HG02970 (cell line): Measurements from ENCODE around the gene FGD5.

ENCODE experiments used
- ATAC-seq: cut with Tn5 transposase; IDR thresholded peaks from one replicate; pipeline ENCODE4 v1.9.1; 2021; ENCODE audit warnings: mild to moderate bottlenecking, moderate library complexity, moderate number of reproducible peaks; ENCODE audit not compliant: unreplicated experiment, low FRiP score

Gene FGD5

DNA sequence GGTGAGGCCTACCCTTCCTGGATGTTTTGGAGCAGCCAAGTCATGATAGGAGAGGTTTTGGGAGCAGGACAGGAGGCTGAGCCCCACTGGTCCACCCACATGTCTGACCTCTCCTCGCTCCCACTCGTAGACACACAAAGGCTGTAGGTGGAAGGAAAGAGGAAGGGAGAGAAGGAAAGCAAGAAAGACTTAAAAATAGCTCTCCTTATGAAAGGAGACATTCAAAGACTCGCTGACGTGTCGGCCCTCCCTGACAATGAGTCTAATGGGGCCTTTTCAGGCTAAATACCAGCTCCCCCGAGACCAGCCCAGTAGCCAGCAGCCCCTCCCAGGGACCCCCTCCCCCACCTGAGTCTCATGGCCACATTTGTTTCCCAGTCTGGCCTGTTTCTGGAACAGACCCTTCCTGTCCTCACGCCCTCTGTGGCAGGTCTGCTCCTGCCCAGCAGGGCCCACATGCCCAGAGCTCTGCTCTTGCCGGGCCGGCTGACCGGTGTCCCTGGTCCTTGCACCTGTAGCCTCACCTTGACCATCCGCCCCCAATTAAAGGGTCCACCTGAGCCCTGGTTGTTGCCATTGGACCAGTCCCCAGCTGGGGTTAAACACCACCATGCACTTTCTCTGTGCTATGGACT is 49.3 kb downstream of the FGD5 start:
- ATAC-seq = no peak

DNA sequence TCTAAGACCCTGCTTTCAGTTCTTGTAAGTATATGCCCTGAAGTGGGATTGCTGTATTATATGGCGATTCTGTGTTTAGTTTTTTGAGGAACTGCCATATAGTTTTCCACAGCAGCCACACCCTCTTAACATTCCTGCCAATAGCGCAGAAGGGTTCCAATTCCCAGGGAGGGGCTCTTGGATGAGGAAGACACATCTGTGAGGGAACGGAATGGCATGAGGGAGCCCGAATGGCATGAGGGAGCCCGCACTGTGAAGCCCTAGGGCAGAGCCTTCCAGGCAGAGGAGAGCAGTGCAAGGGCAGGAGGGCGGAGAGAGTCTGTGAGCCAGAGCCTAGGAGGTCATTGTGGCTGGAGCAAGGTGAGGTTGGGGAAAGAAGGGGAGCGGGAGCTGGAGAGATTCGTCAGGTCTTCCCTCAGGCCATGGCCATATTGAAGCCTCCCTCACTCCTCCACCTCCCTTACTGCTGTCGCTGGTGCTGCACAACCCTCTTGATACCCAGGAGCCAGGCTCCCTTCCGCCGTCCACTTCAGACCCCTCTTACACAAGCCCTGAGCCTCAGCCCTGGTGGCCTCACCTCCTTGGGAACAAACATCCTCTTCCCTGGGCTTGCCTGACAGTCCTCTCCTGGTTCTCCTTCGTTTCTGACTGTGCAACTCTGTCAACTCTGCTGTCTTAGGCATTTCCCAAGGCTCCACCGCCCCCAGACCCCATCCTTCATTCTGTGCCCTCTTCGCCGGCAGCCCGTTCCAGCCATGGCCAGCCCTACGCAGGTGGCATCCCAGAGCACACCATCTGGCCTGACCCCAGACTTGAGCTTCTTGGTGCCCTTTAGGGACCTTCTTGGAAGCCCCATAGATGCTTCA is 51.4 kb downstream of the FGD5 start:
- no peak for ATAC-seq

DNA sequence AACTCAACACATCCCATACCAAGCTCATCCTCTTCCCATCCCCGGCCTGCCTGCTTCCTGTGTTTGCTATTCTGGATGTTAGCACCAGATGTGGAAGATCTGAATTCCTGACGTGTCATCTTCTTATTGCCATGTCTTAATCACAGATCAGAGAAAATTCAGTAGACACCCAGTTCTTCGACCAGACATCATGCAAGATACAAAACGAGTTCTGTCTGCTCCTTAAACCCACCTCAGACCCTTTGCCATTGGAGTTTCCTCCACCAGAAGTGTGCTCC is 52.0 kb downstream of the FGD5 start:
- no peak for ATAC-seq

- no peak for ATAC-seq
Measured at GRCh38 chr3:14871456-14872200, 52.9 kb downstream of the FGD5 start.

DNA sequence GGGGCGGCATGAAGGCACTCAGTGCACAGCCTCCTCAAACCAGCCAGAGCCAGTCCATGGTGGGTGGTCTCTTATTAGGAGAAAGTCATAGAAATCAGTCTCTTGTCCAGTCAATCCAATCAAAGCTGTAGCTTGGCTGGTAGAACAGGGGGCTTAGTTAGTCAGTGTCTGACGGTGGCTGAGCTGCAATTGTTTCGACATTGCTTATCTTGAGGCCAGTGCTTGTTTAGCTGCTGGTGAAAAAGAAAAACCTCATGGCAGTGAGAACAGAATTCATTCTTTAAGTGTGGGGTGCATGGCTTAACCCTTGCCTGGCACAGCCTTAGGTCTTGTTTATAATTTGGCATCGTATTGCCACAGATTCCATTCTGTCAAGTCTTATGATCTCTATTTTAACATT is 53.9 kb downstream of the FGD5 start:
- ATAC-seq = no peak

- ATAC-seq = no peak
Measured at GRCh38 chr3:14874784-14875183, 56.0 kb downstream of the FGD5 start.

GRCh38 chr3:14875411-14876175 is 56.8 kb downstream of the FGD5 start:
- no peak for ATAC-seq

DNA sequence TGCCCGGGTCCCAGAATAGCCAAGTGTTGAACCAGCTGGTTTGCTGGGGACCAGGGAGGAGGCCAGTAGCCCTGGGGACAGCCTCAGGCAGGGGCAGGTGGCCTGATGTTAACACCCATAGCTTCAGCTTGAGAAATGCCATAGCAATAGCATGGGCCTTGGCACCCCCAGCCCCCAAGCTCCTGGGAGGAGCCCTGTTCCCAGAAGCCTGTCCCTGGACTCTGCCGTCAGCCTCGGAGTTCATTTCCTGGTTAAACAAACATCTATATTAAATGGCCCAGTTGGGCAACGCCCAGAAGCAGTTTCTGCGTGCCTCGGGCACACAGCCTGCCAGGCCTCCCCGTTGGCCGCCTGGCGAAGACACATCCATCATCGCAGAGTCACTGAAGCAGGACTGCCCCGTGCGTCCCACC is 58.2 kb downstream of the FGD5 start:
- ATAC-seq = no peak

DNA sequence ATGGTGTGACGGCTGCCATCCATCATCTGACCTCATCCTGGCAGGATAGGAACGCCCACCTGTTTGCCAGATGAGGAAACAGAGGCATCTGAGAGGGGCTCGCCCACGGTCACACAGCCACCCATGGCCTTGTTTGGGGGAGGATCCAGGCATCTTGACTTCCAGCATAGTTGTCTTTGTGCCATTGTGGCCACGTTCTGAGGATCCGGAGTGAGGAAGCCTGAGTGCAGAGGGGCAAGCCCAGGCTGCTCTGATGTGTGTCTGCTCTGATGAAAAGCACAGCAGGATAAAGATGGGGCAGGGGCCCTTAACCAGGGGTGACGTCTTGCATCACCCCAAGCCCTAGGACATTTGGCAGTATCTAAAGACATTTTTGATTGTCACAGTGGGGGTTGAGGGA is 58.7 kb downstream of the FGD5 start:
- no peak for ATAC-seq

DNA sequence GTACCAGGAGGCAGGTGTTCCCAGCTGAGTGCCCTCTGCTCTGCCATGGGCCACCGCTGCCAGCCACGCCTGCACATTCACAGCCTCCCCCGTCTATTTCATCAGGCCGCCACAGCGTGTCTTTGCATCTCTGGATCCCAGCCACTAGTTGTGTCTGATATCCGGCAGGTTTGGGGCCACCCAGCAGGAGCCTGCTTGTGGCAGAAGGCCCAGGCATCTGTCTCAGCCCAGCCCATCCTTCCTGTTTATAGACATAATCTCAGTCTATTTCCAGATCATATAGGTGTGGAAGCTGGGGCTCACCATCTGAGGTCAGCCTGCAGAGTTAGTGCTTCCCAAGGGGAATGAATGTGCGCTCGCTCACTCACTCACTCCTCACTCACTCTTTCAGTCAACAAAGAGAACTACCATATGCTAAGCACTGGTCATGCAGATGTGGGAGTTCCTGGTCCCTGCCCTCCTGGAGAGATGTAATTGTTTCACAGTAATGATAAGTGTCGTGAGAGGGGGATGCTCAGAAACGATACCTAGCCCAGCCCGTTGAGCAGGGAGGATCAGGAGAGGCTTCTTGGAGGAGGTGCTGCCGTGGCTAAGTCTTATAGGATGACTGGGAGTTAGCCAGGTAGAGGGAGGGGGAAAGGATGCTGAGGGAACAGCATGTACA is 60.6 kb downstream of the FGD5 start:
- ATAC-seq = no peak

DNA sequence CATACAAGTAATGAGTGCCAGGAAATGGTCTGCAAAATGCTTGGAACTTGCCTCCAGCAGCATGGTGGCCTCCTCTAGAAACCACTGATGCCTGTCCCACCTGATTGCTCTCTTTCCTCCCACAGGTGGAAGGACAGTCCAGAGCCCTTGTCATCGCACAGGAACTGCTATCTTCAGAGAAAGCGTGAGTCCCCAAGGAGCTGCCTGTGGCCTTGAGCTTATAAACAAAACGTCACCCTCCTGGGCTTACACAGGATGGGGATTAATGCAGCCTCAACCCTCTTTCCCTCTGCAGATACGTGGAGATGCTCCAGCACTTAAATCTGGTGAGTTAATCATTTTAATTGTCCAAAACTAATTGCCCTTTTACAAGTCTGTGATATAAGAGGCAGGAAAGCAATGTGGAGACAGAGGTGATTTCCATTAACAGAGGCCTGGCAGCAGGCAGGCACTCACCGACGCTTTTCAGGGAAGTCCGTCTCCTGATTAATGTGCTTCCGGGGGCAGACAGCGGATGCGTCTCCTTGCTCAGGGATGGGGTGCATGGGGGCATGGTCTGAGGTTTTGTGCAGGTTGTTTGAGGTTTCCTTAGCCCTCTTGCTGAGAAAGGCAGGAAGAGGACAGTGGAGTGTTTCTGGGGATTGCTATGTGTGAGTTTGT is 61.8 kb downstream of the FGD5 start:
- ATAC-seq = no peak

GRCh38 chr3:14883226-14883625 is 64.5 kb downstream of the FGD5 start:
- ATAC-seq = no peak

GRCh38 chr3:14884665-14885064 is 65.9 kb downstream of the FGD5 start:
- no peak for ATAC-seq

- no peak for ATAC-seq
Measured at GRCh38 chr3:14885307-14885706, 66.5 kb downstream of the FGD5 start.

- ATAC-seq = no peak
Measured at GRCh38 chr3:14886101-14886500, 67.3 kb downstream of the FGD5 start.

- no peak for ATAC-seq
Measured at GRCh38 chr3:14889205-14889604, 70.4 kb downstream of the FGD5 start.

GRCh38 chr3:14889943-14890342 is 71.2 kb downstream of the FGD5 start:
- no peak for ATAC-seq

DNA sequence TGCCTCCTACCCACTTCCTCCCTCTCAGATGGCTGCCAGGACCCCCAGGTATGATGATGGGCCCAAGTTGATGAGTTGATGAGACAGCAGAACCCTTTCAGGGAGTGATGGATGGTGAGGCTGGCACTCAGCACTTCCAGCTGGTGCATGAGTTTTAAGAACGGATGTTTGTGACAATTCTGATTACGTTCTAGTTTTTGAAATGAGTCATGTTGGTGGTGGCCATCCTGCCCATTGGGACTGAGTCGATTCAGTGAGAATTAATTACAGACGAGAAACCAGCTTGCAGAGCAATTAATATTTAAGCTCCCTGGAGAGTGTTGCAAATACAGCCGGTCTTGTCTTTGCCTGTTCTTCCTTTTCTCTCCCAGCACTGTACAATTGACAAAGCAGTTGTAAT is 71.7 kb downstream of the FGD5 start:
- ATAC-seq = no peak

GRCh38 chr3:14891135-14892132 is 72.7 kb downstream of the FGD5 start:
- no peak for ATAC-seq
